ENCODE measurements around the gene MRPL46. TPM values are rescaled to one million over a fixed set of nuclear protein-coding genes. Genes with fewer than 3 reads are reported as not detected.

The MRPL46 gene
- 10 to 100 TPM; 29.9 to 61.7 (median 45.0) TPM for polyA plus RNA-seq
- long read RNA-seq, donor 1, result 0 reads
- long read RNA-seq, donor 2, transcript MRPL46-201 (4 exons, 1,019 nt), result major isoform, 10 of 11 reads
- long read RNA-seq, donor 2, partial matches to known transcripts, result 0 of 11 reads
- long read RNA-seq, donor 2, other reads (novel, unspliced or antisense), result 0 of 11 reads
- long read RNA-seq, donor 3, transcript MRPL46-201 (4 exons, 1,019 nt), result major isoform, 13 of 15 reads
- long read RNA-seq, donor 3, partial matches to known transcripts, result 0 of 15 reads
- long read RNA-seq, donor 3, other reads (novel, unspliced or antisense), result 0 of 15 reads
- long read RNA-seq, donor 4, result 0 reads
- long read RNA-seq, donor 5, transcript MRPL46-201 (4 exons, 1,019 nt), result major isoform, 8 of 9 reads
- long read RNA-seq, donor 5, partial matches to known transcripts, result 0 of 9 reads
- long read RNA-seq, donor 5, other reads (novel, unspliced or antisense), result 0 of 9 reads
- long read RNA-seq, donor 6, transcript MRPL46-201 (4 exons, 1,019 nt), result major isoform, 19 of 20 reads
- long read RNA-seq, donor 6, partial matches to known transcripts, result 0 of 20 reads
- long read RNA-seq, donor 6, other reads (novel, unspliced or antisense), result 0 of 20 reads
- long read RNA-seq, donor 7, transcript MRPL46-201 (4 exons, 1,019 nt), result major isoform, 35 of 51 reads
- long read RNA-seq, donor 7, partial matches to known transcripts, result 15 of 51 reads
- long read RNA-seq, donor 7, other reads (novel, unspliced or antisense), result 0 of 51 reads
- long read RNA-seq, donor 8, partial matches to known transcripts, result 0 of 2 reads
- long read RNA-seq, donor 8, other reads (novel, unspliced or antisense), result 0 of 2 reads
- long read RNA-seq, donor 9, transcript MRPL46-201 (4 exons, 1,019 nt), result major isoform, 7 of 9 reads
- long read RNA-seq, donor 9, partial matches to known transcripts, result 0 of 9 reads
- long read RNA-seq, donor 9, other reads (novel, unspliced or antisense), result 0 of 9 reads
- long read RNA-seq, donor 10, transcript MRPL46-201 (4 exons, 1,019 nt), result major isoform, 16 of 30 reads
- long read RNA-seq, donor 10, partial matches to known transcripts, result 11 of 30 reads
- long read RNA-seq, donor 10, other reads (novel, unspliced or antisense), result 0 of 30 reads

- H3K27me3 ChIP-seq (ENCODE audit: control insufficient read depth in 3 of 3, insufficient read depth in 3 of 3, low read length in 3 of 3), result no peaks in the 10 kb centered on the region
- H3K36me3 ChIP-seq (ENCODE audit: control insufficient read depth in 3 of 3, insufficient read depth in 2 of 3, low read depth in 1 of 3, low read length in 3 of 3), result peaks cover 7 to 11% (median 8%) of the 10 kb centered on the region in 3 donors
- FAIRE-seq, result no peak
- DNase-seq, result peak; percentile 91 to 97
- WGBS, 3 donors, result 0 to 1% (median 1%) methylated on average over 54 to 55 of the region's 55 CpGs
- peaks cover 0 to 3% (median 2%) of the 10 kb centered on the region in 3 donors for H3K4me1 ChIP-seq (ENCODE audit: control insufficient read depth in 3 of 3, insufficient read depth in 2 of 3, low read depth in 1 of 3, low read length in 2 of 3)
- H3K4me3 ChIP-seq (ENCODE audit: low read depth in 1 of 3, low read length in 3 of 3), result peak within 1 kb of the TSS; percentile 69 to 97 (median 73)
- no peaks in the 10 kb centered on the region for H3K9me3 ChIP-seq (ENCODE audit: control insufficient read depth in 2 of 2, insufficient read depth in 1 of 2, low read depth in 1 of 2, low read length in 1 of 2)
- H3K27ac ChIP-seq (ENCODE audit: low read depth in 1 of 3, low read length in 2 of 3), result peak within 1 kb of the TSS; percentile 41 to 89 (median 76)
Measured at GRCh38 chr15:88467073-88467934, at the start of gene MRPL46, which contains the start of gene MRPS11. Gene MRPL46 (minus strand): TSS chr15:88467388. CDS start chr15:88467377, 11 bp downstream. Gene MRPS11 (plus strand): TSS chr15:88467708. CDS start chr15:88467718, 10 bp downstream.

- Histone ChIP-seq H3K4me3 (ENCODE audit: low read depth in 1 of 3, low read length in 3 of 3) (no peak overlapping the region), H3K27ac (ENCODE audit: low read depth in 1 of 3, low read length in 2 of 3) (peak overlapping the region in 1 of 3 donors; percentile 22), H3K27me3 (ENCODE audit: control insufficient read depth in 3 of 3, insufficient read depth in 3 of 3, low read length in 3 of 3) (no peaks in the 10 kb centered on the region), H3K9me3 (ENCODE audit: control insufficient read depth in 2 of 2, insufficient read depth in 1 of 2, low read depth in 1 of 2, low read length in 1 of 2) (no peaks in the 10 kb centered on the region), H3K36me3 (ENCODE audit: control insufficient read depth in 3 of 3, insufficient read depth in 2 of 3, low read depth in 1 of 3, low read length in 3 of 3) (peaks cover 0 to 24% (median 2%) of the 10 kb centered on the region in 3 donors), H3K4me1 (ENCODE audit: control insufficient read depth in 3 of 3, insufficient read depth in 2 of 3, low read depth in 1 of 3, low read length in 2 of 3) (no peaks in the 10 kb centered on the region)
- FAIRE-seq (peak; percentile 51), DNase-seq (peak; percentile 37 to 73)
- WGBS, 3 donors, result 40 to 73% (median 53%) methylated on average over 5 of the region's 5 CpGs
Measured at GRCh38 chr15:88513195-88513594, 46.0 kb upstream of the MRPL46 start.

- DNase-seq, result peak in 1 of 2 donors; percentile 8
- no peak for FAIRE-seq
Measured at GRCh38 chr15:88512601-88513000, 45.4 kb upstream of the MRPL46 start.

GRCh38 chr15:88512078-88512477 lies 44.9 kb upstream of the MRPL46 start:
- Histone ChIP-seq H3K36me3 (ENCODE audit: control insufficient read depth in 3 of 3, insufficient read depth in 2 of 3, low read depth in 1 of 3, low read length in 3 of 3) (peaks cover 0 to 21% (median 2%) of the 10 kb centered on the region in 3 donors), H3K4me1 (ENCODE audit: control insufficient read depth in 3 of 3, insufficient read depth in 2 of 3, low read depth in 1 of 3, low read length in 2 of 3) (no peaks in the 10 kb centered on the region), H3K9me3 (ENCODE audit: control insufficient read depth in 2 of 2, insufficient read depth in 1 of 2, low read depth in 1 of 2, low read length in 1 of 2) (no peaks in the 10 kb centered on the region), H3K4me3 (ENCODE audit: low read depth in 1 of 3, low read length in 3 of 3) (no peak overlapping the region), H3K27ac (ENCODE audit: low read depth in 1 of 3, low read length in 2 of 3) (no peak overlapping the region), H3K27me3 (ENCODE audit: control insufficient read depth in 3 of 3, insufficient read depth in 3 of 3, low read length in 3 of 3) (no peaks in the 10 kb centered on the region)
- FAIRE-seq (no peak), DNase-seq (no peak)
- 78 to 83% (median 78%) methylated on average over 3 of the region's 3 CpGs for WGBS, 3 donors

More at GRCh38 chr15:88512601-88513000, 45.4 kb upstream of the MRPL46 start:
- H3K36me3 ChIP-seq (ENCODE audit: control insufficient read depth in 3 of 3, insufficient read depth in 2 of 3, low read depth in 1 of 3, low read length in 3 of 3), result peaks cover 0 to 21% (median 2%) of the 10 kb centered on the region in 3 donors
- H3K4me1 ChIP-seq (ENCODE audit: control insufficient read depth in 3 of 3, insufficient read depth in 2 of 3, low read depth in 1 of 3, low read length in 2 of 3), result no peaks in the 10 kb centered on the region
- 77 to 95% (median 81%) methylated on average over 5 of the region's 5 CpGs for WGBS, 3 donors
- peak overlapping the region in 1 of 3 donors; percentile 22 for H3K27ac ChIP-seq (ENCODE audit: low read depth in 1 of 3, low read length in 2 of 3)
- no peak overlapping the region for H3K4me3 ChIP-seq (ENCODE audit: low read depth in 1 of 3, low read length in 3 of 3)
- no peaks in the 10 kb centered on the region for H3K9me3 ChIP-seq (ENCODE audit: control insufficient read depth in 2 of 2, insufficient read depth in 1 of 2, low read depth in 1 of 2, low read length in 1 of 2)
- H3K27me3 ChIP-seq (ENCODE audit: control insufficient read depth in 3 of 3, insufficient read depth in 3 of 3, low read length in 3 of 3), result no peaks in the 10 kb centered on the region

- WGBS, 3 donors, result 85 to 92% (median 92%) methylated on average over 2 of the region's 2 CpGs
- no peak overlapping the region for H3K4me3 ChIP-seq (ENCODE audit: low read depth in 1 of 3, low read length in 3 of 3)
- H3K27ac ChIP-seq (ENCODE audit: low read depth in 1 of 3, low read length in 2 of 3), result no peak overlapping the region
- no peak for FAIRE-seq
- no peaks in the 10 kb centered on the region for H3K4me1 ChIP-seq (ENCODE audit: control insufficient read depth in 3 of 3, insufficient read depth in 2 of 3, low read depth in 1 of 3, low read length in 2 of 3)
- no peaks in the 10 kb centered on the region for H3K9me3 ChIP-seq (ENCODE audit: control insufficient read depth in 2 of 2, insufficient read depth in 1 of 2, low read depth in 1 of 2, low read length in 1 of 2)
- no peaks in the 10 kb centered on the region for H3K27me3 ChIP-seq (ENCODE audit: control insufficient read depth in 3 of 3, insufficient read depth in 3 of 3, low read length in 3 of 3)
- peaks cover 0 to 18% (median 2%) of the 10 kb centered on the region in 3 donors for H3K36me3 ChIP-seq (ENCODE audit: control insufficient read depth in 3 of 3, insufficient read depth in 2 of 3, low read depth in 1 of 3, low read length in 3 of 3)
- DNase-seq, result no peak
Measured at GRCh38 chr15:88511161-88511560, 44.0 kb upstream of the MRPL46 start.

GRCh38 chr15:88509964-88510363 lies 42.8 kb upstream of the MRPL46 start:
- FAIRE-seq (no peak), DNase-seq (no peak)
- no peak overlapping the region for H3K27ac ChIP-seq (ENCODE audit: low read depth in 1 of 3, low read length in 2 of 3)
- H3K36me3 ChIP-seq (ENCODE audit: control insufficient read depth in 3 of 3, insufficient read depth in 2 of 3, low read depth in 1 of 3, low read length in 3 of 3), result peaks cover 0 to 21% (median 2%) of the 10 kb centered on the region in 3 donors
- H3K4me3 ChIP-seq (ENCODE audit: low read depth in 1 of 3, low read length in 3 of 3), result no peak overlapping the region
- H3K27me3 ChIP-seq (ENCODE audit: control insufficient read depth in 3 of 3, insufficient read depth in 3 of 3, low read length in 3 of 3), result no peaks in the 10 kb centered on the region
- H3K4me1 ChIP-seq (ENCODE audit: control insufficient read depth in 3 of 3, insufficient read depth in 2 of 3, low read depth in 1 of 3, low read length in 2 of 3), result no peaks in the 10 kb centered on the region
- no peaks in the 10 kb centered on the region for H3K9me3 ChIP-seq (ENCODE audit: control insufficient read depth in 2 of 2, insufficient read depth in 1 of 2, low read depth in 1 of 2, low read length in 1 of 2)

GRCh38 chr15:88509321-88509720 lies 42.1 kb upstream of the MRPL46 start:
- WGBS, 3 donors, result 93 to 98% (median 94%) methylated on average over 4 of the region's 4 CpGs
- FAIRE-seq, result no peak
- H3K27me3 ChIP-seq (ENCODE audit: control insufficient read depth in 3 of 3, insufficient read depth in 3 of 3, low read length in 3 of 3), result no peaks in the 10 kb centered on the region

More at GRCh38 chr15:88509321-88509720, 42.1 kb upstream of the MRPL46 start:
- no peaks in the 10 kb centered on the region for H3K4me1 ChIP-seq (ENCODE audit: control insufficient read depth in 3 of 3, insufficient read depth in 2 of 3, low read depth in 1 of 3, low read length in 2 of 3)
- no peak overlapping the region for H3K27ac ChIP-seq (ENCODE audit: low read depth in 1 of 3, low read length in 2 of 3)
- DNase-seq, result no peak
- no peak overlapping the region for H3K4me3 ChIP-seq (ENCODE audit: low read depth in 1 of 3, low read length in 3 of 3)
- peaks cover 0 to 21% (median 2%) of the 10 kb centered on the region in 3 donors for H3K36me3 ChIP-seq (ENCODE audit: control insufficient read depth in 3 of 3, insufficient read depth in 2 of 3, low read depth in 1 of 3, low read length in 3 of 3)
- no peaks in the 10 kb centered on the region for H3K9me3 ChIP-seq (ENCODE audit: control insufficient read depth in 2 of 2, insufficient read depth in 1 of 2, low read depth in 1 of 2, low read length in 1 of 2)

Measured in small intestine (tissue), 16 donors.